HepG2 (cell line): ENCODE data around the gene TIMM8B. TPM values are rescaled to one million over a fixed set of nuclear protein-coding genes. Genes with fewer than 3 reads are reported as not detected.

Experiments used
- ATAC-seq: fragments of 200-7000 bp; cut with Tn5 transposase; 3 replicates; pipeline ENCODE4 v1.9.1; 2020; ENCODE audit warnings: mild to moderate bottlenecking, moderate library complexity
- BruUV-seq: library from RNA; stranded (reverse); fragments of 400-500 nt; replicated peaks from 2 replicates; lab custom pipeline; 2021; lab: Mats Ljungman, UMichigan
- CTCF ChIA-PET: fragments of 300-600 bp; formaldehyde crosslinking; extraction: SDS; loops from one replicate; lab custom pipeline; 2021; ENCODE audit warnings: low total read pairs, inconsistent platforms, low intra/inter-chr PET ratio; lab: Yijun Ruan, JAX
- POLR2A ChIA-PET: fragments of 350-600 bp; sonication (Branson Sonifier 250); formaldehyde crosslinking; loops from one replicate; lab custom pipeline; 2020; ENCODE audit warnings: antibody characterized with exemption, inconsistent platforms; lab: Yijun Ruan, JAX
- DNase-seq: peaks from one replicate; pipeline ENCODE4 v3.0.0-alpha.2; 2015; ENCODE audit warnings: low spot score
- FAIRE-seq: peaks from 3 replicates; lab custom pipeline; 2011; peaks lifted over from hg19 to GRCh38; lab: Jason Lieb, UNC
- H2AFZ ChIP-seq: one replicate; pipeline ENCODE4 v1.6.1; 2011; ENCODE audit warnings: low read length, inconsistent platforms
- H3K27ac ChIP-seq: fragments of 300-600 bp; 3 replicates; pipeline ENCODE4 v1.8.0; 2011; ENCODE audit warnings: mixed run types, mild to moderate bottlenecking, mixed read lengths, low read length, inconsistent platforms; ENCODE audit not compliant: insufficient read depth; ENCODE audit errors: extremely low read length
- H3K27me3 ChIP-seq, 2 experiments: fragments of 200-600 bp in 1 of 2; 2 replicates in 1 of 2; 3 replicates in 1 of 2; pipeline versions ENCODE4 v1.6.0 to v1.8.0; 2011; ENCODE audit warnings: low read length in 2 of 2, mild to moderate bottlenecking in 2 of 2, moderate library complexity in 2 of 2, inconsistent platforms in 1 of 2; ENCODE audit not compliant: insufficient read depth in 2 of 2, control insufficient read depth in 1 of 2
- H3K36me3 ChIP-seq, 2 experiments: fragments of 200-600 bp in 1 of 2; replicated peaks in 1 of 2; 2 replicates in 1 of 2; 3 replicates in 1 of 2; pipeline versions ENCODE4 v1.5.1 to v1.8.0; 2011; ENCODE audit warnings: low read length in 2 of 2, inconsistent platforms in 1 of 2; ENCODE audit not compliant: insufficient read depth in 2 of 2, control insufficient read depth in 1 of 2
- H3K4me1 ChIP-seq: 2 replicates; pipeline ENCODE4 v1.5.1; 2012; ENCODE audit warnings: low read length, inconsistent platforms; ENCODE audit not compliant: insufficient read depth
- H3K4me2 ChIP-seq: 2 replicates; pipeline ENCODE4 v1.6.0; 2011; ENCODE audit warnings: low read depth, low read length, inconsistent platforms
- H3K4me3 ChIP-seq, 3 experiments: fragments of 200-600 bp in 1 of 3; sonication (generic), shearing (Covaris generic) in 1 of 3; replicated peaks in 1 of 3; 2 replicates each; pipeline ENCODE4 v1.5.1; 2011 to 2016; ENCODE audit warnings: low read length in 3 of 3, inconsistent platforms in 2 of 3, low read depth in 2 of 3, mild to moderate bottlenecking in 2 of 3, control low read depth in 1 of 3, mixed read lengths in 1 of 3; ENCODE audit not compliant: insufficient read depth in 1 of 3
- H3K79me2 ChIP-seq: one replicate; pipeline ENCODE4 v1.6.1; 2011; ENCODE audit warnings: low read length, inconsistent platforms; ENCODE audit not compliant: insufficient read depth
- H3K9ac ChIP-seq: 2 replicates; pipeline ENCODE4 v1.6.0; 2011; ENCODE audit warnings: mild to moderate bottlenecking, low read depth, low read length, inconsistent platforms; ENCODE audit not compliant: insufficient read depth
- H3K9me3 ChIP-seq: 2 replicates; pipeline ENCODE4 v1.5.1; 2012; ENCODE audit warnings: mild to moderate bottlenecking, low read length
- H4K20me1 ChIP-seq: 2 replicates; pipeline ENCODE4 v1.6.0; 2011; ENCODE audit warnings: inconsistent platforms, mild to moderate bottlenecking, low read length, moderate library complexity; ENCODE audit not compliant: insufficient read depth
- ADNP ChIP-seq: sonication (generic); formaldehyde crosslinking; IDR thresholded peaks from 2 replicates; pipeline ENCODE4 v1.4.0; 2020; ENCODE audit warnings: missing genetic modification reagents
- BRCA1 ChIP-seq: sonication (generic); formaldehyde crosslinking; IDR thresholded peaks from 2 replicates; pipeline ENCODE4 v1.4.0; 2020; ENCODE audit warnings: missing genetic modification reagents
- HMG20B ChIP-seq: conservative IDR thresholded peaks from 2 replicates; pipeline ENCODE4 v1.6.1; 2016; ENCODE audit warnings: missing genetic modification reagents, missing compliant biosample characterization
- HNRNPL ChIP-seq: fragments of 200-400 bp; formaldehyde crosslinking; IDR thresholded peaks from 2 replicates; pipeline ENCODE4 v1.6.1; 2017; ENCODE audit warnings: mild to moderate bottlenecking, low read depth, low read length
- KDM5A ChIP-seq: fragments of 200-600 bp; sonication (generic); IDR thresholded peaks from 2 replicates; pipeline ENCODE4 v1.7.0; 2018; ENCODE audit warnings: antibody characterized with exemption, mild to moderate bottlenecking, low read length, borderline replicate concordance
- MIER2 ChIP-seq: IDR thresholded peaks from 2 replicates; pipeline ENCODE4 v1.6.1; 2016; ENCODE audit warnings: missing biosample characterization, missing genetic modification reagents
- PBX3 ChIP-seq: sonication (generic); formaldehyde crosslinking; IDR thresholded peaks from 2 replicates; pipeline ENCODE4 v1.8.1; 2023; ENCODE audit warnings: missing genetic modification reagents, inconsistent platforms, borderline replicate concordance
- SIX1 ChIP-seq: sonication (generic); formaldehyde crosslinking; IDR thresholded peaks from 2 replicates; pipeline ENCODE4 v1.4.0; 2020; ENCODE audit warnings: missing genetic modification reagents, borderline replicate concordance
- U2AF1 ChIP-seq: fragments of 200-400 bp; formaldehyde crosslinking; optimal IDR thresholded peaks from 2 replicates; pipeline ENCODE3; 2017; ENCODE audit warnings: mild to moderate bottlenecking, low read depth, low read length
- ZNF546 ChIP-seq: sonication (generic); formaldehyde crosslinking; conservative IDR thresholded peaks from 2 replicates; pipeline ENCODE4 v1.8.1; 2023; ENCODE audit warnings: mild to moderate bottlenecking, missing genetic modification reagents
- ZNF572 ChIP-seq: sonication (generic); formaldehyde crosslinking; IDR thresholded peaks from 2 replicates; pipeline ENCODE4 v1.5.1; 2020; ENCODE audit warnings: mild to moderate bottlenecking, missing genetic modification reagents
- WGBS: methylation state at CpG from one replicate; pipeline ENCODE4 v1.1.6; 2017; ENCODE audit warnings: low lambda C conversion rate; 5-methylcytosine and 5-hydroxymethylcytosine counted together
- in situ Hi-C: cut with HindIII; loops from 2 replicates; pipeline ENCODE4 v1.10.0; 2017; ENCODE audit warnings: low pct_unique_long_range_greater_than_20kb; ENCODE audit not compliant: extremely low pct_ligation_motif_present
- intact Hi-C: fragments of 100-400 bp; cut with micrococcal nuclease; formaldehyde crosslinking; loops from one replicate; pipeline ENCODE4 v1.10.0; 2022; ENCODE audit not compliant: unreplicated experiment
- polyA plus RNA-seq, 8 experiments: library from polyadenylated mRNA; depleted of rRNA in 3 of 8; stranded (reverse) in 7 of 8; unstranded in 1 of 8; fragments of >200 nt; fragmentation: Illumina TruSeq in 4 of 8; extraction: Trizol in 4 of 8; gene quantifications; 2 replicates each; pipeline versions ENCODE4 v1.2.1 to v1.2.3, GENCODE V29; 2011 to 2016; ENCODE audit warnings: low read depth in 4 of 8, missing spikeins in 1 of 8, mixed read lengths in 1 of 8; ENCODE audit not compliant: insufficient read depth in 1 of 8
- total RNA-seq, 5 experiments: library from RNA; depleted of rRNA; stranded (reverse); fragments of >200 nt; fragmentation: Illumina TruSeq; extraction: Trizol; gene quantifications; 2 replicates each; pipeline ENCODE4 v1.2.3, GENCODE V29; 2016; ENCODE audit warnings: low read depth in 1 of 5
- TF ChIP-seq, protein P1 (sequence below), 2 experiments: fragments of 450-650 bp in 1 of 2; sonication (generic) in 1 of 2; formaldehyde crosslinking; IDR thresholded peaks; 2 replicates each; pipeline versions ENCODE4 v1.5.0 to v1.8.0; 2020 to 2022; ENCODE audit warnings: mild to moderate bottlenecking in 1 of 2, missing genetic modification reagents in 1 of 2

TIMM8B gene
- total and polyA plus RNA-seq, 2 of the 13 experiments (the other 11 are each of a cell fraction or from before 2014, with no cell fraction given), result 84.5 to 98.3 TPM

DNA sequence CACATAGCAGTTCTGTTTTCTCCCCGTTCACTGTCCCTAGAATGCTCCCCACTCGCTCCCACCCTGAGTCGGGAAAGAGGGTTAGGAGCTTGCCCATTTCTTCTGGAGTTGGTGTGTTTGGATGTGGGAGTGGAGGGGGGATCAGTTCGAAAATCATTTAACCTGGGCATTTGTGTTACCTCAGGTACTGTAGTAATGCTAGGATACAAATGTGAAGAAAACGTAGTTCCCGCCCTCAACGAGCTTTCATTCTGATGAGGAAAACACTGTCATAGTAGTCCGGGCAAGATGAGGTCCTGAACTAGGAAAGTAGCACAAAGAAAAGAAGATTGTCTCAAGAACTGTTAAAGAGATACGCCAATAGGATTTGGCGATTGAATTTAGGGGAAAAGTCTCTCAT lies 656 bp upstream of the TIMM8B start:
- H3K4me3 ChIP-seq, result peak overlapping the region; percentile 92 to 97 (median 97)
- DNase-seq, result no peak
- peak; percentile 40 for ATAC-seq
- peaks cover 34% of the 10 kb centered on the region for H3K4me1 ChIP-seq
- intact Hi-C loops (no loop called here), in situ Hi-C loops (no loop called here)
- 9% methylated on average over 10 of the region's 10 CpGs for WGBS
- peak overlapping the region; percentile 75 for H3K27ac ChIP-seq
- no peak for TF ChIP-seq HMG20B (CRISPR knock-in tag)
- TF ChIP-seq, protein P1, sequence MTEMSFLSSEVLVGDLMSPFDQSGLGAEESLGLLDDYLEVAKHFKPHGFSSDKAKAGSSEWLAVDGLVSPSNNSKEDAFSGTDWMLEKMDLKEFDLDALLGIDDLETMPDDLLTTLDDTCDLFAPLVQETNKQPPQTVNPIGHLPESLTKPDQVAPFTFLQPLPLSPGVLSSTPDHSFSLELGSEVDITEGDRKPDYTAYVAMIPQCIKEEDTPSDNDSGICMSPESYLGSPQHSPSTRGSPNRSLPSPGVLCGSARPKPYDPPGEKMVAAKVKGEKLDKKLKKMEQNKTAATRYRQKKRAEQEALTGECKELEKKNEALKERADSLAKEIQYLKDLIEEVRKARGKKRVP (CRISPR knock-in tag; IDR thresholded peaks at IDR 0.05), result no peak
- TF ChIP-seq MIER2 (CRISPR knock-in tag), result no peak
- TF ChIP-seq SIX1 (CRISPR knock-in tag), result no peak
- TF ChIP-seq BRCA1 (CRISPR knock-in tag), result 0 out of 2 replicates have a peak, but pooled peaks have one; percentile 11
- no peak for TF ChIP-seq ADNP (CRISPR knock-in tag)
- TF ChIP-seq ZNF572 (CRISPR knock-in tag), result no peak
- TF ChIP-seq PBX3 (CRISPR knock-in tag), result 0 out of 2 replicates have a peak, but pooled peaks have one; percentile 12
- no peak for TF ChIP-seq HNRNPL
- TF ChIP-seq ZNF546 (CRISPR knock-in tag), result no peak
- TF ChIP-seq U2AF1, result no peak
- peak; percentile 10 for TF ChIP-seq KDM5A
- BruUV-seq, result TSS peak; percentile 54
- CTCF ChIA-PET, result no interaction called here
- H3K36me3 ChIP-seq, result peaks cover 7 to 55% of the 10 kb centered on the region in 2 experiments
- FAIRE-seq, result no peak
- no peaks in the 10 kb centered on the region; a peak in 1 of 5 replicates for H3K27me3 ChIP-seq
- H3K9me3 ChIP-seq, result no peaks in the 10 kb centered on the region
- POLR2A ChIA-PET, result interaction anchor here (1.0 to 1.9 kb wide), 8 partner anchors 13 to 216 kb away, joined by 3 to 7 read pairs (median 4); partner anchors contain the start of genes ALG9, NKAPD1 and PIH1D2
- H3K79me2 ChIP-seq, result peaks cover 43% of the 10 kb centered on the region
- no peaks in the 10 kb centered on the region for H4K20me1 ChIP-seq
- peak overlapping the region; percentile 56 for H2AFZ ChIP-seq
- H3K9ac ChIP-seq, result peak overlapping the region; percentile 96
- H3K4me2 ChIP-seq, result peak overlapping the region; percentile 76
